Ishikawa (cell line): ENCODE data around the gene DLL4.

Experiments
- CEBPB ChIP-seq: IDR thresholded peaks from 2 replicates; pipeline ENCODE4 v1.6.1; 2012
- EP300 ChIP-seq: IDR thresholded peaks from 2 replicates; pipeline ENCODE4 v1.6.1; 2012; ENCODE audit warnings: borderline replicate concordance
- REST ChIP-seq: IDR thresholded peaks from 2 replicates; pipeline ENCODE4 v1.6.1; 2012; ENCODE audit warnings: low read depth, mild to moderate bottlenecking
- TAF1 ChIP-seq: IDR thresholded peaks from 2 replicates; pipeline ENCODE4 v1.6.1; 2012; ENCODE audit warnings: low read depth, mild to moderate bottlenecking
- TCF12 ChIP-seq: IDR thresholded peaks from 2 replicates; pipeline ENCODE4 v1.6.1; 2012; ENCODE audit warnings: low read depth
- TEAD4 ChIP-seq: IDR thresholded peaks from 2 replicates; pipeline ENCODE4 v1.6.1; 2012

DNA sequence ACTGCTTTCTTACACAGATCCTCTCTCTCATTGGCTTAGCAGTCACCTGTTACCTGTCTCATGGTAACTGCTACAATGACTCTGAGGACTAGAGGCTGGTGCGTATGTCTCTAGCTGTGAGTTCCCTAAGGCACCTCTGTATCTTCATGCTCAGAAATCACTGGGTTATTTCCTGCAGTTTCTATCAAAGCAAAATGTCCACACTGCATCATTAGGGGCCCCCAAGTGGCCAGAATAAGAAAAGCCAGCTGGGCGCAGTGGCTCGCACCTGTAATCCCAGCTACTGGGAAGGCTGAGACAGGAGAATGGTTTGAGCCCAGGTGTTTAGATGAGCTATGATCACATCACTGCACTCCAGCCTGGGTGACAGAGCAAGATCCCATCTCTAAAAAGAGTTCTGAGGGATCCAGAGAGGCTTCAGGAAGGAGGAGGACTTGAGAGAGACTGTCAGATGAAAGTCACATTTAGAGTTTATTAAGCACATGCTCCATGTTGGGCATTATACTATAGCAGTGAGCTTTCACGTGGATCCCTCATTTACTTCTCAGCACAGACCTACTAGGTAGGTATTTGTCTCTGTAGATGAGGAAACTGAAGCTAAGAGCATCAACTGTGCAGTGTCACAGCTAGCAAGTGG lies 37.2 kb upstream of the DLL4 start:
- TF ChIP-seq CEBPB, result no peak
- no peak for TF ChIP-seq EP300
- no peak for TF ChIP-seq REST
- TF ChIP-seq TEAD4, result no peak
- TF ChIP-seq TAF1, result no peak
- TF ChIP-seq TCF12, result no peak
